ENCODE data around the gene PIP5K1A. TPM values are rescaled to one million over a fixed set of nuclear protein-coding genes. Genes with fewer than 3 reads are reported as not detected.
"Not testable (repeated sequence)": the region's sequence is repeated elsewhere in the genome, so short reads cannot be mapped to it uniquely, and the experiment has no call there.

Gene PIP5K1A, protein sequence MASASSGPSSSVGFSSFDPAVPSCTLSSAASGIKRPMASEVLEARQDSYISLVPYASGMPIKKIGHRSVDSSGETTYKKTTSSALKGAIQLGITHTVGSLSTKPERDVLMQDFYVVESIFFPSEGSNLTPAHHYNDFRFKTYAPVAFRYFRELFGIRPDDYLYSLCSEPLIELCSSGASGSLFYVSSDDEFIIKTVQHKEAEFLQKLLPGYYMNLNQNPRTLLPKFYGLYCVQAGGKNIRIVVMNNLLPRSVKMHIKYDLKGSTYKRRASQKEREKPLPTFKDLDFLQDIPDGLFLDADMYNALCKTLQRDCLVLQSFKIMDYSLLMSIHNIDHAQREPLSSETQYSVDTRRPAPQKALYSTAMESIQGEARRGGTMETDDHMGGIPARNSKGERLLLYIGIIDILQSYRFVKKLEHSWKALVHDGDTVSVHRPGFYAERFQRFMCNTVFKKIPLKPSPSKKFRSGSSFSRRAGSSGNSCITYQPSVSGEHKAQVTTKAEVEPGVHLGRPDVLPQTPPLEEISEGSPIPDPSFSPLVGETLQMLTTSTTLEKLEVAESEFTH
- total RNA-seq: 73.4 TPM

DNA sequence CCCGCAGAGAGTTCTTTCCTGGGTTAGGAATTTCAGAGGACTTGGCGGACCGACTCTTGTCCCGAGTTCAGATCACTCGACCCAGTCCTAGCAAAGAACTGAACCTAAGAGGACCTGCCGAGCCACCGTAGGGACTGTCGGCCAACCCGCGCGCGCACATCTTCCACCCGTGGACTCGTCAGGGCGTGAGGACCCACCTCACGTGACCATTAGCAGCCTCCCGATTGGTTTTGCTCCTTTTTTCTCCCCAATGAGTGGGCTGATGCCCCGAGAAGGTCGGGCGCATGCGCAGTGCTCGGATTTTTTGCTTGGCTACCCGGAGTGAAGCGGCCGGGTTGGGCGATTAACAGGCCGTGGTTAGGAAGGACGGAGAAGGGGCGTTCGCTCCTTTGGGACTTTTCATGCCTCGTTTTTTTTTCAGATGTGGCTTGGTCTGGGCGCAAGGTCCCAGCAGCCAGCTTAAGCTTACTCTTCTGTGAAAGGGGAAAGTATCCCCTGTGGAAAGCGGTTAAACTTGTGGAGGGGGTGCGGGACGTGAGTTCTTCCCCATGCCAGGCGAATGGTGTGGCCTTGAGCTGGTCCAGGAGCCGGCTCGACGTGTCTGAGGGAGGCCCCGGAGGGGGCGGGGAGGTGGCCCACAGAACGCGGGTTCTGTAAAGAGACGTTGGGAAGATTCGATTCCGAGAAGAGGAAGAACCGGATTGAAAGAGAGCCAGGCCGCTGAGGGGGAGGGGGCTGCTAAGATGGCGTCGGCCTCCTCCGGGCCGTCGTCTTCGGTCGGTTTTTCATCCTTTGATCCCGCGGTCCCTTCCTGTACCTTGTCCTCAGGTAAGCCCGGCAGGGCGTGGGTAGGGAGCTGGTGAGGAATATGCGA, at the start of gene PIP5K1A:
Gene PIP5K1A, plus strand, starts transcription at position 299 of the 874 bp plus-strand sequence. Its CDS starts 445 bp downstream, at position 744.
- DNase-seq: peak; percentile 100

DNA sequence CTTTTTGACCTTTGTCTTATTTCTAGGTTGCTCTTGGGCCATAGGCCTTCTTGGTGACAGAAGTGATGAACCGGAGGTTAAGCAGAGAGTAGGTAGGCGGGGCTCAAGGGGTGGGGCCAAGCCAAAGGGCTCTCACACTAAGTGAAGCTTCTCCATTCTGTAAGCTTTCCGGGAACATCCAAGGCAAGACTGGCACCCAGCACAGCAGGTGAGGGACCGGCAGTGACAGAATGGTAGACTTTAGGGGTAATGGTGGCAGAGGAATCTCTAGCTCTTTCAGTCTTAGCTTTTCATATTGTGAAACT, 41.9 kb upstream of the PIP5K1A start, which contains the start of gene TNFAIP8L2:
Gene TNFAIP8L2, plus strand, starts transcription at position 135 of the 305 bp plus-strand sequence. CDS start 2,049 bp downstream, outside the sequence.
- no peak for DNase-seq

DNA sequence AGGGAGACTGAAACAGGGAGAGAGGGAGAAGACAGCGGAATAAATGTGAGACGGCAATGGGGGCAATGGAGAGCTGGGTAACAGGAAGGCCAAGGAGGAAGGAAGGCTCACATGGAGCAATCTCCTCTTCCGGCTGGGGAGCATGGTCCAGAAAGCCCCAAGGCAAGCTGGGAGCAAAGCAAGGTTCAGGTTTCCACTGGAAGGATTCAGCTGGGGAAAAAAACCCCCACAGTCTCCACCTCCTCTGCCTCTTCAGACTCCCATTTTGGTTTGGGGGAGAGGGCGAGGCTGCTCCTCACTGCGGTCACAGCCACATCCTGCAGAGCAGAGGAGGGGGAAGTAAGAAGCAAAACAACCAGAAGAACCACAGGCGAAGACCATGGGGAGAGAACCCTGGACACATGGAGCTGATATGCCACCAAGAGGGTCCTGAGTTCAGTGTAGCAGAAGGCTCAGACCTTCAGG, 41.3 kb upstream of the PIP5K1A start:
- no peak for DNase-seq

DNA sequence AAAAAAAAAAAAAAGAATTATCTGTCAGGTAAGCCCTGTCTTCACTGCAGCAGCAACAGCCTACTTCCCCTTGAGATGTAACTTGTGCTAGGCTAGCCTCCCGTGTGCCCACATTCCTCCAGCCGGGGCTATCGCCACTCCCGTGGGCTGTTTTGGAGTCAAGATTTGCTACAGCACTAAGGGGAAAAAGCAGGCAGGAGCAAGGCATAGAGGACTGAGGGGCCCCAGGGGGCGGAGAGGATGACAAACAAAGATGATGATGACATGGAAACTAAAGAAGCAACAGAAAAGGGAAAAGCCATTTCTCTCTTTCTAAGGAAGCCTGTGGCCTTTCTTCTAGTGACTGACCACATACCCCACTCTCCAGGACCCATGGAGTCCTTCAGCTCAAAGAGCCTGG, 40.0 kb upstream of the PIP5K1A start:
- DNase-seq: no peak

DNA sequence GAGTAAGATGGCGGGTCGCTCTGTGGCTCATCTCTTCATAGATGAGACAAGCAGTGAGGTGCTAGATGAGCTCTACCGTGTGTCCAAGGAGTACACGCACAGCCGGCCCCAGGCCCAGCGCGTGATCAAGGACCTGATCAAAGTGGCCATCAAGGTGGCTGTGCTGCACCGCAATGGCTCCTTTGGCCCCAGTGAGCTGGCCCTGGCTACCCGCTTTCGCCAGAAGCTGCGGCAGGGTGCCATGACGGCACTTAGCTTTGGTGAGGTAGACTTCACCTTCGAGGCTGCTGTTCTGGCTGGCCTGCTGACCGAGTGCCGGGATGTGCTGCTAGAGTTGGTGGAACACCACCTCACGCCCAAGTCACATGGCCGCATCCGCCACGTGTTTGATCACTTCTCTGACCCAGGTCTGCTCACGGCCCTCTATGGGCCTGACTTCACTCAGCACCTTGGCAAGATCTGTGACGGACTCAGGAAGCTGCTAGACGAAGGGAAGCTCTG, 39.6 kb upstream of the PIP5K1A start:
- no peak for DNase-seq

DNA sequence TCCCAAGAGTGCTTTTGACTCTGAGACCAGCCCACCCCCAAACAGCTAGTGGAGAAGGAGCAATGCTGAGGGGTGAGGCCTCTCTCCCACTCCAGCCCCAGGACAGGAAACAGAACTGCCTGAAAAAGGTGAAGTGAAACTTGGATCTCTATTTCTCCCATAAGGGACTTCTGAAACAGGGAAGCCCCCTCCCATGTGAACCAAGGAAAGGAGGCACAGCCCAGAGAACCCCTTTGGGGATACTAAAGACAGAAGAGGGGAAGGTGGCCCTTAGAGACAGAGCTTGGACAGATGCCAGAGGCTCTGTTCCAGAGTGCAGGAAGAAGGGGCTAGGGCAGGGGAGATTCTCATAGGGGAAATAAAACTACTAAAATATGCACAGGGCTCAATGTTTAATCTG, 39.0 kb upstream of the PIP5K1A start:
- no peak for DNase-seq

DNA sequence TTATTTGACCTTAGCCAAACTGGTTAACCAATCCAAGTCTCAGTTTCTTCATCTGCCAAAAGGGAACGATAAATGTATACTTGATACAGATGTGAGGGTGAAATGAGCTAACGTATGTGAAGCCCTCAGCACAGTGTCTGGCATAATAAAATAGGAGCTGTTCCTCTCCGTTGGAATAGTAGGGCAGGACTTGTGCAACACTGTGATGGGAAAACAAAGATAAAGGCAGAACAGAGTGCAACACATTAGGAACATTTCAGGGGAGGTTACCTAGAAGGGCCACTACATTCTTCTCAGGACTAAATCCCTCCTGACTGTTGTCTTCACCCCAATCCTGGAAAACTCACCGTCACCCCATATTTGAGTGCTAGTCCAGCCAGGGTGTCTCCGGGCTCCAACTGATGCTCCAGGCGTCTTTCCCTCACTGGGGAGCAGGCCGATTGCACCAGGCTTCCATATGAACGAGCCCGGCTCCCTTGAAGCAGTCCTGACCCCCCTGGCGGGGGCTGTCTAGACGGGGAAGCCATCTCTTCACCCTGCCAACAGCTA, 33.5 kb upstream of the PIP5K1A start:
- no peak for DNase-seq

DNA sequence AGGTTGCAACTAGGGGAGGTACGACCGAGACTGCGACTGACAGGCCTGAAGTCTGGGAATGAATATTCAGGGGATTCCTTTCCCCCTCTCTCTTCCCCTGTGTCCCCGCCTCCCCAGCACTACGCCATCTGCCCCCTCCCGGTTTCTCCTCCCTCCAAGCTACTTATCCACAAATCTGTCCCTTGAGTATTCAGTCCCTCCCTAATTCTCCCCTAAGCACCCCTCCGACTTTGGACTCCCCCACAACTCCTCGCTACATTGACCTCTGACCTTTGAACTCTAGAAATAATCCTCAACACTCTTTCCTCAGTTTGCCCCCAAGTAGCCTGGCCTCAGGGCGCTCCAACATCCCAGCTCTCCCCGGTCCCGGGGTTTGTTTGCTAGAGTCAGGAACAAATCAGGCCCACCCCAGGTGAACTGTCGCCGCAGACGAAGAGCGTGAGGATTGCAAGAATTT, 33.0 kb upstream of the PIP5K1A start:
- peak; percentile 76 for DNase-seq

DNA sequence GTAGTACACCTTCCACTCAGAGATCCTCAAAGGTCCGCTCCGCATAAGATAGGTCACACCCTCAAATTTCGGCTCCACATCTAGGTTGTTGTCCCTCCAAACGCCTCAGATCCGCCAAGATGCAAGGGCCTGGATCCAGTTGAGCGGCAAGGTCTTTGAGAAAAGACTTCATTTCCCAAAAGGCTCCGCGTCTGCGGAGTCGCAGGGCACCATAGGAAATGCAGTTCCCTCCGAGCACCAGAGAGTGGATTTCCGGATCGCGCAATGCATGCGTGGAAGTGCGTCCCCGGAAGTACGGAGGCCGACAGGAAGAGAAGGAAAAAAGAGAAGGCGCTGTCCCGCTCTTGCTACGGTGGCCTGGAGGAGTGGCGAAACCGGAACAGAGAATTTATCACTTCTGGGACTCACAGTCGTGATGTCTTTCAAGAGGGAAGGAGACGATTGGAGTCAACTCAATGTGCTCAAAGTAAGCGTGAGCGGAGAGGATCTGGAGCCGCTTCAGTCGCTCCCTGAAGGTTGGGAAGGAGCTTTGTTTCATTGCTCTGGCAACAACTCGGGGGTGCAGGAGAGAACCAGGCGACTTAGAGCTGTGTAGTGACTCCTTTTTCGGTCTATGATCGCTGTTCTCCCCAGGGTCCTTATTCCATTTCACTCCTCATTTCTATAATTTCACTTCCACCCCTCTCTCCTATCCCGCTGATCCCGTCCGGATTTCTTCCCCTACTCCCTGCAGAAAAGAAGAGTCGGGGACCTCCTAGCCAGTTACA, 32.4 kb upstream of the PIP5K1A start, which contains the start of the genes LYSMD1 and SCNM1:
Gene LYSMD1, minus strand, starts transcription at position 165 of the 767 bp plus-strand sequence. CDS start 644 bp downstream, outside the sequence.
Gene SCNM1, plus strand, starts transcription at position 407 of the 767 bp plus-strand sequence. Its CDS starts 9 bp downstream, at position 416.
- DNase-seq: peak; percentile 100

DNA sequence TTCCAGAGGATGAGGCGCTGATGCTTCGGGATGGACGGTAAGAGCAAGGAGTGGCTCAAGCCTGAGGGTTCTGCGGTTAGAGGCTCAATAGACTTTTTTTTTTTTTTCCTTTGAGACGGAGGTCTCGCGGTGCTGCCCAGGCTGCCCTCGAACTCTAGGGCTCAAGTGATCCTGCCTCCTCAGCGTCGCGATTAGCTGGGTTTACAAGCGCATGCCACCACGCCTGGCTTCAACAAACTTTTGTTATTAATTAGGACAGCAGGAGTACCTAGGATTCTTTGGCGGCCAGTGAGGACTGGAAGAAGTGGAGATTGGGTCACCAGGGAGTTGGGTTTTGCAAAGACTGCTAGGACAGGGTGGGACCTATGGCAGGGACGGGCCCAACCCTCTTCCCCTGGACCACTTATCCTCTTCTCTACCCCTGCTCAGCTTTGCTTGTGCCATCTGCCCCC, 31.8 kb upstream of the PIP5K1A start:
- no peak for DNase-seq

DNA sequence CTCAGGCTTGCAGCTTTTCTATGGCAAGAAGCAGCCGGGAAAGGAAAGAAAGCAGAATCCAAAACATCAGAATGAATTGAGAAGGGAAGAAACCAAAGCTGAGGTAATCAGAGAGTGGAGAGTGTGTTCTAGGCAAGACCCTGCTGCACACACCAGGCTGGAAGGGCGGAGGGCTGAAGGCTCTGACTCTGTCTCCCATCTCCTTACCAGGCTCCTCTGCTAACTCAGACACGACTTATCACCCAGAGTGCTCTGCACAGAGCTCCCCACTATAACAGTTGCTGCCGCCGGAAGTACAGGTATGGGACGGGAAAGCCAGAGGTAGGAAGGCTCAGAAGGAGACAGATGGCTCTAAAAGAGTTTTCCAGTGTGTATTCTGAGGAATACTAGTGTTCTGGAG, 31.2 kb upstream of the PIP5K1A start:
- no peak for DNase-seq

DNA sequence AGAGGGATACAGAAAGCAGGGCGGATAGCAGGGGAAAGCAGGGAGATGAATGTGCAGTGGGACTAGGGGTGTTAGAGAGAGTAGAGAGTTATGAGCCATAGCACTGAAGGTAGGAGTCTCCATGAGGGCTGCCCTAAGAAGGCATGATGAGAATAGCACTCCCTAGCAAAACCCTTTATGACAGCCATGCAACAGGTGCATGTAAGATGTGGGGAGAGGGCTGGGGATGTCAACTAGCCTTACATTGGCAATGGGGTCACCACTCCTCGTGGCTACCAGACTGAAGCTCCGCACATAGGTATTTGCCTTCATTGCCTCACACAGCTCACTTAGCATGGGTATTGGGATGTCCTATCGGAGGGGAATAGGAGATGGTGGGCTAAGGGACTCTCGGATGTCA, 27.2 kb upstream of the PIP5K1A start:
- no peak for DNase-seq

DNA sequence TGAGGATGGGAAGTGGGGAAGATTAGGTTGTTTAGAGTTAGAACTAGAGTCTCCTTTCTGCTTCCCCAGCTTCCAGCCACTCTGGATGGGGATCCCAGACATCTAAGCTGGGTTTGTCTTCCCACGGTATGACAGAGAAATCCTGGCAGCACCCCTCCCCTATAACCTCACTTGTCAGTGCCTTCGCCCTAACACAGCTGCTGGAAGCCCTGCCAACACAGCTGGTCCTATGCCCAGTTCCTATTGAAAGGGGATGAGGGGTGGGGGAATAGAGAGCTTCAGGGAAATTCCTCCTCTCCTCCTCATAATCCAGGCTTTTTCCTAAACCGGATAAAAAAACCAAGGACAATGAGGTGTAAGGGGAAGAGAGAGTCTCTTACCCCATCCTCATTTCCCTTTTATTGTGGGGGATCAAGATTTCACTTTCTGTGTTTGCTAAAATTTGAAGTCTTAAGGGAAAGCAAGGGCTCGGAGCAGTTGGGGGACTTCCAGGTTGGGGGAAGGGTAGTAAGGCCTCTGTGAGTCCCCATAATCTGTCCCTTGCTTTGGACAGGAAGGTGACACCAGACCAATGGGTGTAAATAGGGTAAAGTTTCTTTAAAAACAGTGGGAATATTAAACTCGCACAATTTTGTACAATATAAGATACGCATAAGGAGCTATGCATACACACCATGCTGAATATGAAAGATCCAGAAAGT, 23.2 kb upstream of the PIP5K1A start:
- peak; percentile 94 for DNase-seq

DNA sequence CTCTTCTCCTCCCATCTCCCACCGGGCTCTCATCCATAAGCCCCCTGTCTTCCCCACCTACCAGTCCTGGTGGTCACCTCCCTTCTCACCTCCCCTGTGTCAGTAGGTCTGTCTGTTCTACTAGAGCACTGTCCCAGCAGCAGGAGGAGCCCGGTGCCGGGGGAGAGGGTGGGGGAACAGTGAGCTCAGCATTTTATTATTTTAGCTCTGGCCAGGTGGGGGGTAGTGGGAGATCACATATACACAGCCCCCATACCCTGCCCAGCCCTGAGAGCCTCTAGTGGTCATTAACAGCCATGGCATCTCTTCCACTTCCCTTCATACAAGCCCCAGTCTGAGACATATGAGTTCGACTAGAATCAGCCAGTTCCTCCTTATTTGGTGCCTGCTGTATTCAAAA, 22.5 kb upstream of the PIP5K1A start, which contains the start of gene TMOD4:
Gene TMOD4, minus strand, starts transcription at position 119 of the 400 bp plus-strand sequence. CDS start 1,106 bp downstream, outside the sequence.
- peak; percentile 54 for DNase-seq

DNA sequence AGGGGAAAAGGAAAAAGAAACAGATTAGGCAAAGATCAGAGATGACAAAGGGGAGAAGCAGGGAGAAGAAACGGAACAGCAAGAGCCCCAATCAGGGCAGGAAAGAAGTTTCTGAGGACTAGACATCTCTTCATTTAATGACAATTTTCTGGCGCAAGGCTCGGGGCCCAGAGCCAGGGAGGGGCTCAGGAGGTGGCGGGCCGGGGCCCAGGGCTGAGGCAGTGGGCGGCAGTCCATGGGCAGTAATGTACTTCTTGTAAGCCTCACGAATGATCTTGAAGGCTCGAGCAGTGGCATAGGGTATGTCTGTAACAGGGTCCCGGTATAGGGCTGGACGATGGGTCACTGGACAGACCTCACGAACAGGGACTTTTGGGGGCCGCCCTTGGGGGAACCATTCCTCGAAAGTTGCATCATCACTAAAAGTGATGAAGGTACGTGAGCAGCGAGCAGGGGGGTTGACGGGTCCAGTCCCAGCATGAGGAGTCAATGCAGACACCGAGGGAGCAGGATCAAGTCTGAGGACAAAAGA, 21.8 kb upstream of the PIP5K1A start:
- DNase-seq: no peak

DNA sequence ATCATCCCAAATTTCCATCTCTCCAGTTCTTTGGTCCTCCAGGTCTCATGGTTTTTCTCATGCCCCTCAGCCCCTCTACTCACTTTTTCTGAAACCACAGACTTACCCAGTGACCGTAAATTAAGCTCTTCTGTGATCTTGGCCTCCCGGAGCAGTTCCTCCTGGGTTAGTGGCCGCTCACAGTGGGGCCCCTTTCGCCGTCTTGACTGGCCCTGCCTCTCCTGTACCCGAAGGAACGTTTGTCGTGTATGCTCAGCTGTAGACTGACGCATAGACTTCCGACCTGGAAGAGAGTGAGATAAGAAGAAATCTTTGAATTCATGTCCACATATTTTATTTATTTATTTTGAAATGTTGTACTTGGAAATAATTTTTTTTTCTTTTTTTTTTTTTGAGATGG, 14.1 kb upstream of the PIP5K1A start:
- no peak for DNase-seq

DNA sequence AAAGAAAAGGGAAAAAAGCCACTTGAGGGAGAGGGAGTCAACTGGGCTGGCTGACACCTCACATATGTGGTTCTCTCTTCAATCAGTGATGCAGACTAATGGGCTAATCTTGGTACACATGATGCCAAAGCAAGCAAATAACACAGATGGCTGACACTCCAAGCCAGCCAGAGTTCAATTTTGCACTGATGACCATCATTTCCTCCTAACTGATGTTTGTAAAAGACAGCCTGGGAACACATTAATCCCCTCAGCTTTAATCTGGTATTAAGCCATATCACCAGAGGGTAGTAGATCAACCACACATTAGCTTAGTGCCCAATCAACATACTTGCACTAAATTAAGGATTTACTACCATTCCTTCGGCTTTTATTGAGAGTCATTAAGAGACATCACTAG, 11.1 kb upstream of the PIP5K1A start:
- DNase-seq: no peak

DNA sequence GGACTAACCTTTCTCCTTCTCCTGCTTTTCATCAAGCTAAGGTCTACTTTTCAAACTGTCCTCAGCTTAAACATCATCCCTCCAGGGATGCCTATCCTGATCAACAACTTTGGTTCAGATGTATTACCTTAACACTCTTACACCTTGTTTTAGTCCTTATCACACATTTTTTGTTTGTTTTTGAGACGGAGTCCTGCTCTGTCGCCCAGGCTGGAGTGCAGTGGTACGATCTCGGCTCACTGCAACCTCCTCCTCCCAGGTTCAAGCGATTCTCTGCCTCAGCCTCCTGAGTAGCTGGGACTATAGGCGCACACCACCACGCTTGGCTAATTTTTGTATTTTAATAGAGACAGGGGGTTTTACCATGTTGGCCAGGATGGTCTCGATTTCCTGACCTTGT, 9.7 kb upstream of the PIP5K1A start:
- not testable (repeated sequence) for DNase-seq

DNA sequence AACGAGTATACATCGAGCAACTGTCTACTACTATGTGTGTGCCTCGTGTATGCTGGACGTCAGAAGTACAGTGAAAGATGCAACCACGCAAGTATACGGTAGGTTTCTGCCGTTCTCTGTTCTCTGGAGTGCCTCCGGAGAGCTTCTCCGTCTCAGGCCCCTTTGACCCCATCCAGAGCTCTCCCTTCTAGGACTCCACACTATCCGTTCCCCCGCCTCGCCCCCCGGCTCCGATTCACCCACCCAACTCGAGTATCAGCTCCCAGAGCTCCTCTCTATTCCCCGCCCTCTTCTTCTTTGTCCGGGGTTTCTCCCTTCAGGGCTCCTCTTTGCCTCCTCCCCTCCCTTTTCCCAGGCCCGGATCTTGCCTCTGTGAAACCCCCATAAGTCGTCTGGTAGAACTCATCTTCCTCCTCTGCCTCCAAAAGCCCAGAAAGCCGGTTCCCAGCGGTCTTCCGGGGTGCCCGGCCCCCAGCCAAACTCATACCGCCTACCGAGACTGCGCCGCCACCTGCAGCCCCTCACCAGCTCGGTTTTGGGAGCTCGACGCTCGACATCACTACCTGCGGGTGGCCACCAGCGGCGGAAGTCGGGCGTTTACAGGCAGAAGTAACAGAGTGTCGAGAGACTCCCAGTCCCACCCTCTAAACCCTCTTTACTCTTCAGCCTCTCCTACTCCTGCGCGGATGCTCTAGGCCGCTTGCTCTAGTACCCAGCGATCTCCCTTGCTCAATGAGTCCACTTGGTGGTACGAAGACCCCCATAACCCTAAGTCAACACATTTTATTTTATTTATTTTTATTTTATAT, 8.5 kb upstream of the PIP5K1A start, which contains the start of gene VPS72:
Gene VPS72, minus strand, starts transcription at position 561 of the 809 bp plus-strand sequence. Its CDS starts 76 bp downstream, at position 485.
- DNase-seq: peak; percentile 96
